Measurements from ENCODE around the gene TOMM20. TPM values are rescaled to one million over a fixed set of nuclear protein-coding genes. Genes with fewer than 3 reads are reported as not detected.

TOMM20 gene
- total and polyA plus RNA-seq, 2 donors (not counting 1 experiment from before 2014, with no cell fraction given) = 85.5 to 111 TPM

DNA sequence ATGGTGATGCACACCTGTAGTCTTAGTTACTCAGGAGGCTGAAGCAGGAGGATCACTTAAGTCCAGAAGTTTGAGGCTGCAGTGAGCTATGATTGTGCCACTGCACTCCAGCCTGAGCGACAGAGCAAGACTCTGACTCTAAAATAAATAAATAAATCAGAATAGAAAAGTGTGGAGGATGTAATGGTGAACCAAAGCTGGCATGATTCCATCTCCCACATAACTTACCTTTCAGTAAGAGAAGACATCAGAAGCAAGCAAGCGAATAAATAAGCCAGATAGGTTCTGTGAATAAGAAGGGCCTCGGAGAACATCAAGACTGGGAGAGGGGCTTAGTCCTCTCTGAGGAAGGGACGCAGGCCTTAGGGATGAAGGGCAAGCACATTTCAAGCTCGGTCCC, 59.5 kb downstream of the TOMM20 start:
- peak overlapping the region; percentile 88 for H3K27ac ChIP-seq (ENCODE audit: insufficient read depth, low read length)
- no peaks in the 10 kb centered on the region for H4K20me1 ChIP-seq (ENCODE audit: control insufficient read depth, extremely low read depth, insufficient read depth, low read length)
- TF ChIP-seq, protein P1, sequence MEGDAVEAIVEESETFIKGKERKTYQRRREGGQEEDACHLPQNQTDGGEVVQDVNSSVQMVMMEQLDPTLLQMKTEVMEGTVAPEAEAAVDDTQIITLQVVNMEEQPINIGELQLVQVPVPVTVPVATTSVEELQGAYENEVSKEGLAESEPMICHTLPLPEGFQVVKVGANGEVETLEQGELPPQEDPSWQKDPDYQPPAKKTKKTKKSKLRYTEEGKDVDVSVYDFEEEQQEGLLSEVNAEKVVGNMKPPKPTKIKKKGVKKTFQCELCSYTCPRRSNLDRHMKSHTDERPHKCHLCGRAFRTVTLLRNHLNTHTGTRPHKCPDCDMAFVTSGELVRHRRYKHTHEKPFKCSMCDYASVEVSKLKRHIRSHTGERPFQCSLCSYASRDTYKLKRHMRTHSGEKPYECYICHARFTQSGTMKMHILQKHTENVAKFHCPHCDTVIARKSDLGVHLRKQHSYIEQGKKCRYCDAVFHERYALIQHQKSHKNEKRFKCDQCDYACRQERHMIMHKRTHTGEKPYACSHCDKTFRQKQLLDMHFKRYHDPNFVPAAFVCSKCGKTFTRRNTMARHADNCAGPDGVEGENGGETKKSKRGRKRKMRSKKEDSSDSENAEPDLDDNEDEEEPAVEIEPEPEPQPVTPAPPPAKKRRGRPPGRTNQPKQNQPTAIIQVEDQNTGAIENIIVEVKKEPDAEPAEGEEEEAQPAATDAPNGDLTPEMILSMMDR (conservative IDR thresholded peaks at IDR 0.05 in 1 of 2, IDR thresholded peaks at IDR 0.05 in 1 of 2; ENCODE audit: low read depth in 1 of 2, low read length in 2 of 2) = no peak
- no peak for TF ChIP-seq EZH2 (IDR thresholded peaks at IDR 0.05; ENCODE audit: low read length, missing control alignments)
- no peaks in the 10 kb centered on the region for H3K27me3 ChIP-seq (ENCODE audit: control insufficient read depth, insufficient read depth, low read length)
- H3K9me3 ChIP-seq (ENCODE audit: control insufficient read depth, insufficient read depth, low read depth, low read length) = no peaks in the 10 kb centered on the region
- no peaks in the 10 kb centered on the region for H3K36me3 ChIP-seq (ENCODE audit: control insufficient read depth, insufficient read depth, low read length)
- no peak for DNase-seq (ENCODE audit: low read depth in 2 of 2)
- peaks cover 28% of the 10 kb centered on the region for H3K4me1 ChIP-seq (ENCODE audit: control insufficient read depth, extremely low read depth, insufficient read depth, low read length)
- H2AFZ ChIP-seq (ENCODE audit: low read length) = no peak overlapping the region
- no peak overlapping the region for H3K4me2 ChIP-seq (ENCODE audit: extremely low read depth, insufficient read depth, low read length)
- H3K4me3 ChIP-seq (replicated peaks in 1 of 4; ENCODE audit: control extremely low read depth in 1 of 4, insufficient read depth in 1 of 4, low read depth in 3 of 4, low read length in 4 of 4) = no peak overlapping the region
- peak overlapping the region; percentile 41 for H3K9ac ChIP-seq (ENCODE audit: insufficient read depth, low read length)
- H3K79me2 ChIP-seq (ENCODE audit: control insufficient read depth, insufficient read depth, low read length) = no peaks in the 10 kb centered on the region

DNA sequence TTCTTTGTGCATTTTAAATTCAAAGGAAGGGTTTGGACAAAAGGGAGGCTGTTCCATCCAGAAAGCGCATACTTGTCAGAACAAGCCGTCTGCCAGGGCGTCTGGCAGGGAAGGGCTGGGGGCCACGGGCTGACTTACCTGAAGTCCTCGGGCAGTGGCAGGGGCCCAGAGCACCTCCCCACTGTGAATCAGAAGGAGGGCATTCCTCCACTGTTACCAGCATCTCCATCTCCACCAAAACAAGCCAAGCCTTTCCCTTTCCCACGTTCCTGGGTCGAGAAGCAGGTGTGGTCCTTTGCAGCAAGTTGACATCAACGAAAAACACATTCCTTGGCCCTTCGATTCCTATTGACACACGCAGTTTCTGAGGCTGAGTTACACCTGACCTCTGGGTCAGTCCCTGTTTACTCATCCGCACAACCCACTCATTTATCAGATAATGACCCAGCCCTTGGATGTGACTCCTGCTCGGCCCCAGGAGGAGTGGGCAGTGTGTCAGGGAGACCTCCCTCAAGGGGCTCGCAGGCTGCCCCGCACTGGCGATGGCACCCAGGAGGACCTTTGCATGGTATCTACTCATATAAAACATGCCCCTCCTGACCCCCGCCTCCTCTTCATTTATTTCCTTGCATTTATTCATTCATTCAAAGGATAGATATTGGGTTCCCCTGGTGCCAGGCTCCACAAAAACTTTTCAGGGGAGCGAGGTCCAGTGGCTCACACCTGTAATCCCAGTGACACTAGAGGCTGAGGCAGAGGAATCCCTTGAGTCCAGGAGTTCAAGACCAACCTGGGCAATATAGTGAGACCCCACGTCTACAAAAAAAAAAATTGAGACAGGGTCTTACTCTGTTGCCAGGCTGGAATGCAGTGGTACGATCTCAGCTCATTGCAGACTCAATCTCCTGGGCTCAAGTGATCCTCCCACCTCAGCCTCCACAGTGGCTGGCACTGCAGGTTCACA, 60.2 kb downstream of the TOMM20 start:
- Histone ChIP-seq H3K4me2 (ENCODE audit: extremely low read depth, insufficient read depth, low read length) (peak overlapping the region; percentile 51), H3K4me3 (replicated peaks in 1 of 4; ENCODE audit: control extremely low read depth in 1 of 4, insufficient read depth in 1 of 4, low read depth in 3 of 4, low read length in 4 of 4) (no peak overlapping the region), H4K20me1 (ENCODE audit: control insufficient read depth, extremely low read depth, insufficient read depth, low read length) (no peaks in the 10 kb centered on the region), H3K9me3 (ENCODE audit: control insufficient read depth, insufficient read depth, low read depth, low read length) (no peaks in the 10 kb centered on the region), H2AFZ (ENCODE audit: low read length) (no peak overlapping the region), H3K27ac (ENCODE audit: insufficient read depth, low read length) (peak overlapping the region; percentile 88), H3K9ac (ENCODE audit: insufficient read depth, low read length) (peak overlapping the region; percentile 21), H3K27me3 (ENCODE audit: control insufficient read depth, insufficient read depth, low read length) (no peaks in the 10 kb centered on the region), H3K4me1 (ENCODE audit: control insufficient read depth, extremely low read depth, insufficient read depth, low read length) (peaks cover 23% of the 10 kb centered on the region), H3K79me2 (ENCODE audit: control insufficient read depth, insufficient read depth, low read length) (no peaks in the 10 kb centered on the region), H3K36me3 (ENCODE audit: control insufficient read depth, insufficient read depth, low read length) (no peaks in the 10 kb centered on the region)
- TF ChIP-seq, protein P1 (conservative IDR thresholded peaks at IDR 0.05 in 1 of 2, IDR thresholded peaks at IDR 0.05 in 1 of 2; ENCODE audit: low read depth in 1 of 2, low read length in 2 of 2) = no peak
- TF ChIP-seq EZH2 (IDR thresholded peaks at IDR 0.05; ENCODE audit: low read length, missing control alignments) = no peak
- DNase-seq (ENCODE audit: low read depth in 2 of 2) = peak; percentile 66 to 91

DNA sequence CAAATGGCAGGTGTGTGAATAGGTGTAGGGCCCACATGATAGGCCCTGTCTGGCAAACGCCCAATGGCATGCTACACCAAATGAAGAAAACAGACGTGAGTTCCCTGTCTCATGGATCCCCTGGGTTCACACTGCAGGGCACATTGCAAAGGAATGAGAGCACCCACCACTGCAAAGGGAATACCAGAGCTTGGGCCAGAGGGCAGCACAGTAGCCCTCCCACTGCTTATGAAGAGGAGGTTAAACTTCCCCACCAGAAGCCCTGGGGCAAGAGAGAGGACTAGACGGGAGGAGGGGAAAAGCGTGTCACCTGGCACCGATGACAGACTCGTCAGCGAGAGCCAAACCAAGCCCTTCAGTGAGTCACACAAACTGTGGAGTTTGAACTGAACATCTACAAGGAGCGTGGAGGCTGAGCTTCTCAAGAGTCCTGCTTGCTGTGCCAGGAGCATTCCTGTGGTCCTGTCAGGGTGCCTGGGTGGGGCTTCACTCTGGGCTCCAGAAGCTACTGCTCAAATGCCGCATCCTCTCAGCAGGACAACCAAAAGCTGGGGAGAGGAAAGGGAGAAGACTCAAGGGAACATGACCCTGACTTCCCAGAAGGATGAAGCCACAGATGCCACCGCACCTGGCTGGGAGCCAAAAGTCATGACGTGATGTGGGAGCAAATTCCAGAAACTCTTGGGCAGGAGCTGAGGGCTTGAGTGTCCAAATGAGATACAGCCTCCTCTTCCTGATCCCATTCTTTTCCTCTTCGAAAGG, 61.1 kb downstream of the TOMM20 start:
- Histone ChIP-seq H3K36me3 (ENCODE audit: control insufficient read depth, insufficient read depth, low read length) (no peaks in the 10 kb centered on the region), H3K4me2 (ENCODE audit: extremely low read depth, insufficient read depth, low read length) (peak overlapping the region; percentile 51), H3K4me3 (replicated peaks in 1 of 4; ENCODE audit: control extremely low read depth in 1 of 4, insufficient read depth in 1 of 4, low read depth in 3 of 4, low read length in 4 of 4) (no peak overlapping the region), H3K27ac (ENCODE audit: insufficient read depth, low read length) (peak overlapping the region; percentile 88), H3K9me3 (ENCODE audit: control insufficient read depth, insufficient read depth, low read depth, low read length) (no peaks in the 10 kb centered on the region), H3K4me1 (ENCODE audit: control insufficient read depth, extremely low read depth, insufficient read depth, low read length) (peaks cover 23% of the 10 kb centered on the region), H3K27me3 (ENCODE audit: control insufficient read depth, insufficient read depth, low read length) (no peaks in the 10 kb centered on the region), H4K20me1 (ENCODE audit: control insufficient read depth, extremely low read depth, insufficient read depth, low read length) (no peaks in the 10 kb centered on the region), H3K9ac (ENCODE audit: insufficient read depth, low read length) (peak overlapping the region; percentile 21), H3K79me2 (ENCODE audit: control insufficient read depth, insufficient read depth, low read length) (no peaks in the 10 kb centered on the region), H2AFZ (ENCODE audit: low read length) (no peak overlapping the region)
- no peak for TF ChIP-seq EZH2 (IDR thresholded peaks at IDR 0.05; ENCODE audit: low read length, missing control alignments)
- TF ChIP-seq, protein P1 (conservative IDR thresholded peaks at IDR 0.05 in 1 of 2, IDR thresholded peaks at IDR 0.05 in 1 of 2; ENCODE audit: low read depth in 1 of 2, low read length in 2 of 2) = no peak
- DNase-seq (ENCODE audit: low read depth in 2 of 2) = peak; percentile 98 to 100
